ENCODE measurements around the gene XPO1.

GRCh38 chr2:61469424-61470121 lies 68.6 kb downstream of the XPO1 start:
- TF ChIP-seq CTCF (IDR thresholded peaks at IDR 0.05) (no peak), ZFX (IDR thresholded peaks at IDR 0.05; ENCODE audit: borderline replicate concordance) (no peak)

Data from 22Rv1 (cell line).